T-cell (primary cell): Measurements from ENCODE around the gene SCARB1. TPM values are rescaled to one million over a fixed set of nuclear protein-coding genes. Genes with fewer than 3 reads are reported as not detected.

Experiments
- ATAC-seq, 4 experiments: fragments of 200-7000 bp in 3 of 4; fragments of 150-1000 bp in 1 of 4; cut with Tn5 transposase; replicated peaks in 1 of 4; 1 replicate in 3 of 4; 2 replicates in 1 of 4; pipeline ENCODE4 v1.10.0; 2021; ENCODE audit warnings: moderate library complexity in 3 of 4, mild to moderate bottlenecking in 2 of 4, moderate number of reproducible peaks in 1 of 4
- CTCF ChIA-PET, 2 donors: fragments of 300-600 bp; sonication (Branson Sonifier 250); formaldehyde crosslinking; loops; one replicate each; lab custom pipeline; 2022; ENCODE audit warnings: antibody characterized with exemption in 2 of 2; lab: Charles Lee
- POLR2A ChIA-PET, 2 donors: fragments of 300-600 bp; sonication (Branson Sonifier 250); formaldehyde crosslinking; loops; one replicate each; lab custom pipeline; 2022; ENCODE audit warnings: antibody characterized with exemption in 2 of 2; lab: Charles Lee
- DNase-seq, 35 experiments: peaks; one replicate each; pipeline versions ENCODE4 v3.0.0 to v3.0.0-alpha.2; 2013 to 2023
- H3K27ac ChIP-seq: one replicate; pipeline ENCODE4 v1.5.1; 2013; ENCODE audit warnings: low read length
- H3K27me3 ChIP-seq, 2 experiments: replicated peaks in 1 of 2; 1 replicate in 1 of 2; 2 replicates in 1 of 2; pipeline versions ENCODE4 v1.6.1 to v1.7.0; 2013; ENCODE audit warnings: low read length in 1 of 2, mixed read lengths in 1 of 2; ENCODE audit not compliant: control insufficient read depth in 2 of 2, insufficient read depth in 2 of 2; ENCODE audit errors: extremely low read depth in 1 of 2
- H3K36me3 ChIP-seq, 2 donors: 1 replicate in 1 of 2; 2 replicates in 1 of 2; pipeline versions ENCODE4 v1.6.1 to v1.7.0; 2013; ENCODE audit warnings: low read length in 1 of 2; ENCODE audit not compliant: control insufficient read depth in 2 of 2, insufficient read depth in 1 of 2; ENCODE audit errors: extremely low read depth in 1 of 2
- H3K4me1 ChIP-seq, 2 experiments: 1 replicate in 1 of 2; 2 replicates in 1 of 2; pipeline versions ENCODE4 v1.6.1 to v1.7.0; 2013; ENCODE audit warnings: low read length in 2 of 2, mixed read lengths in 1 of 2; ENCODE audit not compliant: insufficient read depth in 2 of 2, control insufficient read depth in 1 of 2; ENCODE audit errors: extremely low read depth in 1 of 2
- H3K4me3 ChIP-seq, 2 donors: 1 replicate in 1 of 2; 2 replicates in 1 of 2; pipeline versions ENCODE4 v1.5.1 to v1.7.0; 2013; ENCODE audit warnings: mild to moderate bottlenecking in 2 of 2, low read length in 1 of 2, moderate library complexity in 1 of 2; ENCODE audit not compliant: control insufficient read depth in 1 of 2; ENCODE audit errors: extremely low read depth in 1 of 2
- H3K9me3 ChIP-seq: 2 replicates; pipeline ENCODE4 v1.7.0; 2013
- H3K27ac Mint-ChIP-seq, 2 donors: one replicate each; pipeline ENCODE4 v1.8.0; 2020 to 2021; ENCODE audit warnings: mild to moderate bottlenecking in 2 of 2, mixed read lengths in 2 of 2
- H3K27me3 Mint-ChIP-seq, 2 donors: one replicate each; pipeline ENCODE4 v1.8.0; 2021 to 2022; ENCODE audit warnings: mixed read lengths in 2 of 2
- H3K36me3 Mint-ChIP-seq: one replicate; pipeline ENCODE4 v1.8.0; 2021; ENCODE audit warnings: mixed read lengths
- H3K4me1 Mint-ChIP-seq, 3 donors: one replicate each; pipeline ENCODE4 v1.8.0; 2020 to 2022; ENCODE audit warnings: mixed read lengths in 3 of 3, mild to moderate bottlenecking in 1 of 3
- H3K4me3 Mint-ChIP-seq, 3 donors: one replicate each; pipeline ENCODE4 v1.8.0; 2020 to 2022; ENCODE audit warnings: mild to moderate bottlenecking in 3 of 3, mixed read lengths in 3 of 3, moderate library complexity in 3 of 3
- H3K9me3 Mint-ChIP-seq, 3 donors: one replicate each; pipeline ENCODE4 v1.8.0; 2020 to 2022; ENCODE audit warnings: mixed read lengths in 3 of 3
- WGBS: methylation state at CpG from one replicate; pipeline ENCODE4 v1.1.5; 2013; ENCODE audit warnings: missing lambda C conversion rate; ENCODE audit not compliant: insufficient coverage; 5-methylcytosine and 5-hydroxymethylcytosine counted together
- total RNA-seq, 35 experiments: library from RNA in 6 of 35; stranded (reverse) in 6 of 35; fragments of 120-200 nt in 1 of 35; gene quantifications; one replicate each; pipeline versions ENCODE4 v1.2.1 to v1.2.4 and lab custom pipeline; 2013 to 2026

SCARB1 gene
- total RNA-seq, 5 donors from 2014 or later (not counting 1 experiment from before 2014, with no cell fraction given): 3.1 to 5.6 (median 4.5) TPM

- Histone ChIP-seq H3K4me1 (no peaks in the 10 kb centered on the region), H3K4me3 (no peak overlapping the region), H3K27ac (no peak overlapping the region), H3K9me3 (no peaks in the 10 kb centered on the region), H3K27me3 (no peaks in the 10 kb centered on the region), H3K36me3 (no peaks in the 10 kb centered on the region)
- Mint-ChIP-seq H3K27ac (no peak overlapping the region), H3K36me3 (peaks cover 3% of the 10 kb centered on the region), H3K9me3 (no peaks in the 10 kb centered on the region), H3K27me3 (no peaks in the 10 kb centered on the region), H3K4me1 (no peaks in the 10 kb centered on the region), H3K4me3 (no peak overlapping the region)
- POLR2A ChIA-PET: no interaction called here
- no CpG with 5 or more reads among the region's 3 CpGs for WGBS
- DNase-seq (no peak), ATAC-seq (no peak)
- CTCF ChIA-PET: no interaction called here
These were observed 58.6 kb downstream of the SCARB1 start for GRCh38 chr12:124805050-124805449.

- no peak overlapping the region for H3K27ac Mint-ChIP-seq
- WGBS: 93% methylated on average over 8 of the region's 9 CpGs
- no peaks in the 10 kb centered on the region for H3K9me3 Mint-ChIP-seq
- H3K4me1 ChIP-seq: no peaks in the 10 kb centered on the region
- no peaks in the 10 kb centered on the region for H3K27me3 ChIP-seq
- no peaks in the 10 kb centered on the region for H3K27me3 Mint-ChIP-seq
- H3K36me3 Mint-ChIP-seq: peaks cover 3% of the 10 kb centered on the region
- ChIA-PET CTCF (interaction anchor here in 1 of 2 donors (0.6 kb wide), 1 partner anchor 90 kb away, joined by 4 read pairs; no protein-coding TSS in a partner anchor), POLR2A (no interaction called here)
- ATAC-seq (no peak), DNase-seq (no peak)
- H3K9me3 ChIP-seq: no peaks in the 10 kb centered on the region
- no peak overlapping the region for H3K4me3 Mint-ChIP-seq
- H3K27ac ChIP-seq: no peak overlapping the region
- no peak overlapping the region for H3K4me3 ChIP-seq
- no peaks in the 10 kb centered on the region for H3K4me1 Mint-ChIP-seq
- no peaks in the 10 kb centered on the region for H3K36me3 ChIP-seq
These were observed 59.5 kb downstream of the SCARB1 start for GRCh38 chr12:124804011-124804621.

GRCh38 chr12:124802361-124802760, 61.3 kb downstream of the SCARB1 start:
- no peaks in the 10 kb centered on the region for H3K4me1 ChIP-seq
- no peak overlapping the region for H3K27ac ChIP-seq
- H3K27ac Mint-ChIP-seq: no peak overlapping the region
- ChIA-PET POLR2A (no interaction called here), CTCF (no interaction called here)
- ATAC-seq (no peak), DNase-seq (no peak)
- WGBS: 95% methylated on average over 10 of the region's 14 CpGs
- H3K4me3 Mint-ChIP-seq: no peak overlapping the region
- peaks cover 8% of the 10 kb centered on the region for H3K36me3 Mint-ChIP-seq
- H3K27me3 ChIP-seq: no peaks in the 10 kb centered on the region
- H3K27me3 Mint-ChIP-seq: no peaks in the 10 kb centered on the region
- H3K9me3 ChIP-seq: no peaks in the 10 kb centered on the region
- no peaks in the 10 kb centered on the region for H3K9me3 Mint-ChIP-seq
- H3K36me3 ChIP-seq: no peaks in the 10 kb centered on the region
- H3K4me1 Mint-ChIP-seq: peaks cover 0 to 2% (median 1%) of the 10 kb centered on the region in 3 donors
- H3K4me3 ChIP-seq: no peak overlapping the region

GRCh38 chr12:124800506-124800905, 63.2 kb downstream of the SCARB1 start:
- no peaks in the 10 kb centered on the region for H3K27me3 ChIP-seq
- Mint-ChIP-seq H3K4me1 (peaks cover 0 to 20% (median 17%) of the 10 kb centered on the region in 3 donors), H3K27me3 (no peaks in the 10 kb centered on the region), H3K4me3 (no peak overlapping the region), H3K36me3 (peaks cover 8% of the 10 kb centered on the region), H3K9me3 (no peaks in the 10 kb centered on the region), H3K27ac (no peak overlapping the region)
- WGBS: 99% methylated on average over 11 of the region's 12 CpGs
- H3K9me3 ChIP-seq: no peaks in the 10 kb centered on the region
- POLR2A ChIA-PET: no interaction called here
- H3K27ac ChIP-seq: no peak overlapping the region
- CTCF ChIA-PET: no interaction called here
- no peak overlapping the region for H3K4me3 ChIP-seq
- H3K4me1 ChIP-seq: peaks cover 0 to 3% of the 10 kb centered on the region in 2 experiments
- DNase-seq (no peak), ATAC-seq (no peak)
- H3K36me3 ChIP-seq: no peaks in the 10 kb centered on the region

DNA sequence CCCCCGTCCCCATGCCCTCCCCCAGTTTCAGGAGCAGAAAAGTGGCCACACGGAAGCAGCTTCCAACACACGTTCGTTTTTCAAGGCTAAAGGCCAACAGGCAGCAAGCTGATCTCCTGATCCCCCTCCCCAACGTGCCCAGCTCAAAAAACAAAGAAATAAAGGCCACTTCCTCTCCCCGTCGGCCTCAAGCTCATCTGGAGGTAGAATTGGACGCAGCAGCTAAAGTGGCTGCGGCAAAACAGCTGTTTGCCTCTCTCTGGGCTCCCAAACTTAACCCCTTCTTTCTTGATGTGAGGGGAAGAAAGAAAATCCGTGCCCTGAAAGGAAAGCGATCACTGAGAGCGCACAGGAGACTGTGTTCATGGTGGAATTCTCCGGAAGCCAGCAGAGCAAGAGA, 66.3 kb downstream of the SCARB1 start:
- CTCF ChIA-PET: no interaction called here
- no peak overlapping the region for H3K4me3 ChIP-seq
- Mint-ChIP-seq H3K9me3 (no peaks in the 10 kb centered on the region), H3K36me3 (peaks cover 4% of the 10 kb centered on the region), H3K27ac (no peak overlapping the region), H3K27me3 (no peaks in the 10 kb centered on the region), H3K4me3 (no peak overlapping the region), H3K4me1 (peaks cover 0 to 27% (median 21%) of the 10 kb centered on the region in 3 donors)
- no peaks in the 10 kb centered on the region for H3K9me3 ChIP-seq
- POLR2A ChIA-PET: no interaction called here
- peaks cover 0 to 3% of the 10 kb centered on the region in 2 experiments for H3K4me1 ChIP-seq
- H3K27ac ChIP-seq: no peak overlapping the region
- no peaks in the 10 kb centered on the region for H3K27me3 ChIP-seq
- WGBS: 82% methylated on average over 12 of the region's 13 CpGs
- ATAC-seq (no peak), DNase-seq (no peak)
- H3K36me3 ChIP-seq: no peaks in the 10 kb centered on the region

DNA sequence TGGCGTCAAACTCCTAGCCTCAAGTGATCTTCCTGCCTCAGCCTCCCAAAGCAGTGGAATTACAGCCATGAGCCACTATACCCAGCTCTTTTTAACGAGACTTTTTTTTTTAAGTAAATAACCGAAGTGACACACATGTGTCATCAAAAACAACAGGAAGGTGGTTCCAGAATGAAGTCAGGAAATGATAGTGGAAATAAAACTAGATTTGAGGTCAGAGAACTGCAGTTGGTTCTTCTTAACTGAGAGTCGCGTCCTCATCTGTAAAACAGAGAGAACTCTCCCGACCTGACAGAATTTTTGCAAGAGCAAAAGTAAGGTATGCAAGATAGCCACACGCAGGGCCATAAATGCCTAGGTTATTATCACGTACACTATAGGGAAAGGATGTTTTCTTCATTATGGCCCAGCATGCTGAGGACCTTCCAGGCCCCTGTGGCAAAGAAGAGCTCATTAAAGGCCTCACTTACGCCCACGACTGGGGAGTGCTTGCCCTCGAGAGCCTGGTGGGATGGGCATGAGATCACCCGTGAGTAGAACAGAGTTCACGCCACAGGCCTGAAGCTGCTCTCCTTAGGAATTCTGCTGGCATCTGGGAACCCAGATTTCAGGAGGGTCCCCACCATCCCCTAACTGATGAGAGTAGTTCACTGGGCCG, 67.2 kb downstream of the SCARB1 start:
- DNase-seq (no peak), ATAC-seq (peak in 1 of 4 experiments; percentile 74)
- no peak overlapping the region for H3K4me3 ChIP-seq
- Mint-ChIP-seq H3K36me3 (peaks cover 4% of the 10 kb centered on the region), H3K9me3 (no peaks in the 10 kb centered on the region), H3K27ac (peak overlapping the region; percentile 72 to 92), H3K4me1 (peaks cover 0 to 27% (median 21%) of the 10 kb centered on the region in 3 donors), H3K4me3 (no peak overlapping the region), H3K27me3 (no peaks in the 10 kb centered on the region)
- WGBS: 47% methylated on average over 7 of the region's 14 CpGs
- POLR2A ChIA-PET: no interaction called here
- H3K36me3 ChIP-seq: no peaks in the 10 kb centered on the region
- CTCF ChIA-PET: interaction anchor here in 1 of 2 donors (0.6 kb wide), 1 partner anchor 760 kb away, joined by 3 read pairs; no protein-coding TSS in a partner anchor
- no peaks in the 10 kb centered on the region for H3K27me3 ChIP-seq
- H3K4me1 ChIP-seq: peaks cover 0 to 3% of the 10 kb centered on the region in 2 experiments
- no peaks in the 10 kb centered on the region for H3K9me3 ChIP-seq
- H3K27ac ChIP-seq: no peak overlapping the region
